ENCODE data around the gene SHC1.

Gene SHC1

GRCh38 chr1:154974808-154975408, 4.4 kb upstream of the SHC1 start:
- in situ Hi-C loops (cut with MboI; ENCODE audit: low sequenced_read_pairs) = no loop called here

- in situ Hi-C loops (cut with MboI; ENCODE audit: low sequenced_read_pairs) = no loop called here
These were observed 3.7 kb upstream of the SHC1 start, which contains the start of gene CKS1B for GRCh38 chr1:154974102-154974807. CKS1B (plus strand) TSS chr1:154974681; CDS start chr1:154974746, 65 bp downstream.

GRCh38 chr1:154973344-154974101, 3.0 kb upstream of the SHC1 start:
- in situ Hi-C loops (cut with MboI; ENCODE audit: low sequenced_read_pairs) = no loop called here

- in situ Hi-C loops (cut with MboI; ENCODE audit: low sequenced_read_pairs) = no loop called here
These were observed 2.2 kb upstream of the SHC1 start for GRCh38 chr1:154972517-154973343.

- in situ Hi-C loops (cut with MboI; ENCODE audit: low sequenced_read_pairs) = no loop called here
These were observed 1.6 kb upstream of the SHC1 start for GRCh38 chr1:154972213-154972516.

- in situ Hi-C loops (cut with MboI; ENCODE audit: low sequenced_read_pairs) = no loop called here
These were observed 923 bp upstream of the SHC1 start for GRCh38 chr1:154971341-154971998.

GRCh38 chr1:154969860-154970452, 591 bp downstream of the SHC1 start:
- in situ Hi-C loops (cut with MboI; ENCODE audit: low sequenced_read_pairs) = no loop called here

- in situ Hi-C loops (cut with MboI; ENCODE audit: low sequenced_read_pairs) = no loop called here
These were observed 1.3 kb downstream of the SHC1 start for GRCh38 chr1:154969246-154969645.

GRCh38 chr1:154968731-154969130, 1.8 kb downstream of the SHC1 start:
- in situ Hi-C loops (cut with MboI; ENCODE audit: low sequenced_read_pairs) = no loop called here

GRCh38 chr1:154967331-154967950, 3.1 kb downstream of the SHC1 start:
- in situ Hi-C loops (cut with MboI; ENCODE audit: low sequenced_read_pairs) = no loop called here

GRCh38 chr1:154966111-154966510, 4.4 kb downstream of the SHC1 start:
- in situ Hi-C loops (cut with MboI; ENCODE audit: low sequenced_read_pairs) = no loop called here

- in situ Hi-C loops (cut with MboI; ENCODE audit: low sequenced_read_pairs) = no loop called here
These were observed 6.2 kb downstream of the SHC1 start for GRCh38 chr1:154964359-154964758.

GRCh38 chr1:154963643-154964042, 6.9 kb downstream of the SHC1 start:
- in situ Hi-C loops (cut with MboI; ENCODE audit: low sequenced_read_pairs) = no loop called here

- in situ Hi-C loops (cut with MboI; ENCODE audit: low sequenced_read_pairs) = no loop called here
These were observed 7.7 kb downstream of the SHC1 start for GRCh38 chr1:154962795-154963330.

GRCh38 chr1:154962156-154962749, 8.3 kb downstream of the SHC1 start:
- in situ Hi-C loops (cut with MboI; ENCODE audit: low sequenced_read_pairs) = no loop called here

GRCh38 chr1:154961207-154962155, 9.1 kb downstream of the SHC1 start, which contains the start of gene PYGO2:
PYGO2 (minus strand) TSS chr1:154961782; CDS start chr1:154961576, 206 bp downstream.
- in situ Hi-C loops (cut with MboI; ENCODE audit: low sequenced_read_pairs) = no loop called here

- in situ Hi-C loops (cut with MboI; ENCODE audit: low sequenced_read_pairs) = no loop called here
These were observed 10.0 kb downstream of the SHC1 start for GRCh38 chr1:154960446-154961136.

Data from HL-60/S4 treated with retinoic acid at 250 ng/mL for 4 days and 3 days (cell line).